OCI-LY7 (cell line): ENCODE measurements around the gene PIGA.

Experiments
- EZH2phosphoT487 ChIP-seq: fragments of 200-600 bp; sonication (generic); IDR thresholded peaks from 2 replicates; pipeline ENCODE4 v1.6.1; 2018; ENCODE audit warnings: low read depth, borderline replicate concordance, mild to moderate bottlenecking, mixed run types, antibody characterized with exemption, low read length, moderate library complexity, mixed read lengths
- TF ChIP-seq, protein P1 (sequence below): fragments of 200-600 bp; sonication (generic); conservative IDR thresholded peaks from 2 replicates; pipeline ENCODE4 v1.5.1; 2014; ENCODE audit warnings: mild to moderate bottlenecking, antibody characterized with exemption, low read length, moderate library complexity, mixed read lengths

DNA sequence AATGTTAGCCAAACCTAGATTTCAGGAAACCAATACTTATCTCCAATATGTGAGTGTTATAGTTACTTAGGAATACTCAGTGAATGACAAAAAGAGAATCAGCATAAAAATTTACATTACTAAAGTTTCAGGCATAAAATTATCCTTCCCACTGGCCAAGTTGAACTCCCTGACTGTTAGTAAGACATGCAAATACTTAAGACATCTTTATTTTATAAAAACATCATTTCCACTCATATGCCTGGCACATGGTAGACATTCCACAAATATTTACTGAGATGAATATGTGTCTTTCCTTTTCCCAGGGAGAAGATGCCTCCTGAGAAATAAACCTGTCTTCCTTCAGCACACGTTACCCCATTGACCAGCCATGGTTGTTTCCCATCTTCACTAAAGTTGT is 41.6 kb upstream of the PIGA start:
- TF ChIP-seq, protein P1, sequence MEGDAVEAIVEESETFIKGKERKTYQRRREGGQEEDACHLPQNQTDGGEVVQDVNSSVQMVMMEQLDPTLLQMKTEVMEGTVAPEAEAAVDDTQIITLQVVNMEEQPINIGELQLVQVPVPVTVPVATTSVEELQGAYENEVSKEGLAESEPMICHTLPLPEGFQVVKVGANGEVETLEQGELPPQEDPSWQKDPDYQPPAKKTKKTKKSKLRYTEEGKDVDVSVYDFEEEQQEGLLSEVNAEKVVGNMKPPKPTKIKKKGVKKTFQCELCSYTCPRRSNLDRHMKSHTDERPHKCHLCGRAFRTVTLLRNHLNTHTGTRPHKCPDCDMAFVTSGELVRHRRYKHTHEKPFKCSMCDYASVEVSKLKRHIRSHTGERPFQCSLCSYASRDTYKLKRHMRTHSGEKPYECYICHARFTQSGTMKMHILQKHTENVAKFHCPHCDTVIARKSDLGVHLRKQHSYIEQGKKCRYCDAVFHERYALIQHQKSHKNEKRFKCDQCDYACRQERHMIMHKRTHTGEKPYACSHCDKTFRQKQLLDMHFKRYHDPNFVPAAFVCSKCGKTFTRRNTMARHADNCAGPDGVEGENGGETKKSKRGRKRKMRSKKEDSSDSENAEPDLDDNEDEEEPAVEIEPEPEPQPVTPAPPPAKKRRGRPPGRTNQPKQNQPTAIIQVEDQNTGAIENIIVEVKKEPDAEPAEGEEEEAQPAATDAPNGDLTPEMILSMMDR = no peak
- no peak for TF ChIP-seq EZH2phosphoT487
